K562 (cell line): ENCODE results near the gene RIOX2. TPM values are rescaled to one million over a fixed set of nuclear protein-coding genes. Genes with fewer than 3 reads are reported as not detected.

Experiments
- ARID1B ChIP-seq: fragments of 450-650 bp; IDR thresholded peaks from 2 replicates; pipeline ENCODE4 v1.6.1; 2016; ENCODE audit warnings: antibody characterized with exemption, mild to moderate bottlenecking, inconsistent platforms
- ATF7 ChIP-seq: fragments of 450-650 bp; IDR thresholded peaks from 2 replicates; pipeline ENCODE4 v1.7.1; 2014; ENCODE audit warnings: mild to moderate bottlenecking, moderate library complexity
- BRD9 ChIP-seq: fragments of 450-650 bp; IDR thresholded peaks from 2 replicates; pipeline ENCODE4 v1.6.1; 2018; ENCODE audit warnings: low read depth; ENCODE audit not compliant: partially characterized antibody
- CBFA2T2 ChIP-seq: fragments of 450-650 bp; conservative IDR thresholded peaks from 2 replicates; pipeline ENCODE4 v1.6.1; 2017; ENCODE audit warnings: mild to moderate bottlenecking
- CEBPG ChIP-seq, 3 experiments: fragments of 200-800 bp in 1 of 3; sonication (Bioruptor generic) in 1 of 3; sonication (generic) in 1 of 3; formaldehyde crosslinking in 1 of 3; IDR thresholded peaks in 2 of 3; conservative IDR thresholded peaks in 1 of 3; 2 replicates each; pipeline versions ENCODE4 v1.6.1 to v1.8.0; 2016 to 2022; ENCODE audit warnings: missing compliant biosample characterization in 2 of 3, missing genetic modification characterization in 2 of 3, mild to moderate bottlenecking in 1 of 3, missing genetic modification reagents in 1 of 3
- CXXC5 ChIP-seq: fragments of 250-450 bp; sonication (Bioruptor Pico); IDR thresholded peaks from 2 replicates; pipeline ENCODE4 v1.8.0; 2022; ENCODE audit warnings: inconsistent platforms, mild to moderate bottlenecking, moderate library complexity
- DIDO1 ChIP-seq: fragments of 450-650 bp; IDR thresholded peaks from 2 replicates; pipeline ENCODE4 v1.6.1; 2016; ENCODE audit warnings: low read depth, missing biosample characterization, missing genetic modification characterization
- EP300 ChIP-seq: IDR thresholded peaks from 2 replicates; pipeline ENCODE4 v1.6.1; 2012; ENCODE audit warnings: low read length, improper control_type of control experiment
- GATAD2A ChIP-seq: fragments of 450-650 bp; IDR thresholded peaks from 2 replicates; pipeline ENCODE4 v1.6.1; 2017
- HMGN3 ChIP-seq: IDR thresholded peaks from 2 replicates; pipeline ENCODE4 v1.6.1; 2011; ENCODE audit warnings: borderline replicate concordance, low read depth, mild to moderate bottlenecking, mixed read lengths, low read length; ENCODE audit not compliant: insufficient read length; ENCODE audit errors: extremely low read depth
- LEF1 ChIP-seq: fragments of 450-650 bp; IDR thresholded peaks from 2 replicates; pipeline ENCODE4 v1.6.1; 2016; ENCODE audit warnings: mild to moderate bottlenecking
- NFIC ChIP-seq: fragments of 450-650 bp; IDR thresholded peaks from 2 replicates; pipeline ENCODE4 v1.6.1; 2017; ENCODE audit warnings: mild to moderate bottlenecking, inconsistent platforms
- NFIX ChIP-seq: fragments of 250-450 bp; sonication (Bioruptor Pico); IDR thresholded peaks from 2 replicates; pipeline ENCODE4 v1.4.0; 2020; ENCODE audit warnings: low read depth, mild to moderate bottlenecking, moderate library complexity
- PCBP2 ChIP-seq: fragments of 200-400 bp; formaldehyde crosslinking; IDR thresholded peaks from 2 replicates; pipeline ENCODE4 v1.6.1; 2018; ENCODE audit warnings: low read length, low read depth, mild to moderate bottlenecking, moderate library complexity; ENCODE audit not compliant: poor library complexity, severe bottlenecking
- POU5F1 ChIP-seq: fragments of 150-350 bp; IDR thresholded peaks from 2 replicates; pipeline ENCODE4 v1.6.1; 2014; ENCODE audit warnings: borderline replicate concordance, low read length, low read depth, mild to moderate bottlenecking; ENCODE audit not compliant: partially characterized antibody
- PURB ChIP-seq: sonication (generic); formaldehyde crosslinking; IDR thresholded peaks from 2 replicates; pipeline ENCODE4 v1.9.0; 2021; ENCODE audit warnings: low read depth, mild to moderate bottlenecking, missing genetic modification reagents
- SMAD4 ChIP-seq: fragments of 250-450 bp; sonication (Bioruptor Pico); conservative IDR thresholded peaks from 2 replicates; pipeline ENCODE4 v1.8.0; 2021; ENCODE audit warnings: inconsistent platforms, mild to moderate bottlenecking, moderate library complexity
- TAL1 ChIP-seq: fragments of 450-650 bp; IDR thresholded peaks from 2 replicates; pipeline ENCODE4 v1.6.1; 2016; ENCODE audit warnings: mild to moderate bottlenecking
- TCF3 ChIP-seq: sonication (generic); formaldehyde crosslinking; IDR thresholded peaks from 2 replicates; pipeline ENCODE4 v1.4.0; 2020; ENCODE audit warnings: mild to moderate bottlenecking, missing genetic modification reagents
- TRIM24 ChIP-seq, 2 experiments: fragments of 450-650 bp; IDR thresholded peaks; 2 replicates each; pipeline ENCODE4 v1.6.1; 2016
- ZNF134 ChIP-seq: fragments of 250-450 bp; sonication (Bioruptor Pico); conservative IDR thresholded peaks from 2 replicates; pipeline ENCODE4 v1.4.0; 2020
- ZNF707 ChIP-seq: fragments of 250-450 bp; sonication (Bioruptor Pico); conservative IDR thresholded peaks from 2 replicates; pipeline ENCODE4 v1.8.0; 2022; ENCODE audit warnings: inconsistent platforms, mild to moderate bottlenecking, moderate library complexity
- ZNF79 ChIP-seq: fragments of 250-450 bp; sonication (Bioruptor Pico); IDR thresholded peaks from 2 replicates; pipeline ENCODE4 v1.4.0; 2020; ENCODE audit warnings: low read depth, mild to moderate bottlenecking, moderate library complexity
- polyA plus RNA-seq, 8 experiments: library from polyadenylated mRNA; depleted of rRNA in 4 of 8; stranded (reverse) in 5 of 8; unstranded in 3 of 8; fragments of >200 nt; fragmentation: Nextera tagmentation in 2 of 8; fragmentation: Illumina TruSeq in 1 of 8; extraction: Ambion mirVana in 2 of 8; extraction: Trizol in 1 of 8; gene quantifications; 2 replicates each; pipeline versions ENCODE4 v1.2.1 to v1.2.3, GENCODE V29; 2011 to 2014; ENCODE audit warnings: inconsistent platforms in 1 of 8, missing spikeins in 1 of 8
- total RNA-seq, 7 experiments: library from RNA; depleted of rRNA in 6 of 7; stranded (reverse); fragments of >200 nt in 6 of 7; fragmentation: Illumina TruSeq in 2 of 7; extraction: Trizol in 2 of 7; gene quantifications; 2 replicates each; pipeline versions ENCODE4 v1.2.1 to v1.2.3, GENCODE V29; 2011 to 2021; ENCODE audit warnings: low replicate concordance in 1 of 7
- TF ChIP-seq, protein P1 (sequence below): fragments of 250-450 bp; sonication (Bioruptor Pico); IDR thresholded peaks from 2 replicates; pipeline ENCODE4 v1.8.0; 2022; ENCODE audit warnings: inconsistent platforms, mild to moderate bottlenecking, moderate library complexity, borderline replicate concordance
- TF ChIP-seq, protein P2 (sequence below), 2 experiments: fragments of 450-650 bp; conservative IDR thresholded peaks; 2 replicates each; pipeline ENCODE4 v1.6.1; 2017; ENCODE audit warnings: mild to moderate bottlenecking in 2 of 2, moderate library complexity in 2 of 2
- TF ChIP-seq, protein P3 (sequence below): fragments of 250-450 bp; sonication (Bioruptor Pico); IDR thresholded peaks from 2 replicates; pipeline ENCODE4 v1.8.0; 2022; ENCODE audit warnings: moderate library complexity, mild to moderate bottlenecking, inconsistent platforms
- TF ChIP-seq, protein P4 (sequence below): fragments of 450-650 bp; IDR thresholded peaks from 2 replicates; pipeline ENCODE4 v1.6.1; 2016; ENCODE audit warnings: antibody characterized with exemption

The RIOX2 gene
- total and polyA plus RNA-seq, 9 of the 15 experiments (the other 6 are each of a cell fraction or from before 2014, with no cell fraction given), result 22.2 to 56.0 (median 32.6) TPM

DNA sequence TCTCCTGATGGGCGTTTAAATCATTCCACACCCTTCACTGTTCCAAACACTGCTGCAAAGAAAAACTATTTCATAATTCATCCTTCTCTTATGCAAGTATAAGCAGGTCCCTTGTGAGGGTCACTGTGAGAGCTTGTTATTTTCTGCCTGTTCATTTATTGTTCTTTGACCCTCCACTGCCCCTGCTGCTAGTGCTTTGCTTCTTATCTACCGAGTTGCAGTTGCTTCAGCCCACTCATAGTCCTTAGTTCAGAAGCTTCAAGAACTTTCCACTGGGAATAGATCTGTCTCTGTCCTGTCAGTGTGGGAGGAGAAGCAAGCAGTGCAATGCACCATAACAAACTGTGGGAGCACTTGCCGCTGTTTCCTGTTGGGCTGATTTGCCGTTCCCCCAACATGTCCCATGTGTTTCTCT is 39.8 kb downstream of the RIOX2 start (continued):
- no peak for TF ChIP-seq POU5F1
- TF ChIP-seq PURB (CRISPR knock-in tag), result no peak
- TF ChIP-seq, protein P1, sequence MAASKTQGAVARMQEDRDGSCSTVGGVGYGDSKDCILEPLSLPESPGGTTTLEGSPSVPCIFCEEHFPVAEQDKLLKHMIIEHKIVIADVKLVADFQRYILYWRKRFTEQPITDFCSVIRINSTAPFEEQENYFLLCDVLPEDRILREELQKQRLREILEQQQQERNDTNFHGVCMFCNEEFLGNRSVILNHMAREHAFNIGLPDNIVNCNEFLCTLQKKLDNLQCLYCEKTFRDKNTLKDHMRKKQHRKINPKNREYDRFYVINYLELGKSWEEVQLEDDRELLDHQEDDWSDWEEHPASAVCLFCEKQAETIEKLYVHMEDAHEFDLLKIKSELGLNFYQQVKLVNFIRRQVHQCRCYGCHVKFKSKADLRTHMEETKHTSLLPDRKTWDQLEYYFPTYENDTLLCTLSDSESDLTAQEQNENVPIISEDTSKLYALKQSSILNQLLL, result no peak
- peak; percentile 20; the same call in 1 of the 2 replicates for TF ChIP-seq NFIC
- TF ChIP-seq, protein P2, sequence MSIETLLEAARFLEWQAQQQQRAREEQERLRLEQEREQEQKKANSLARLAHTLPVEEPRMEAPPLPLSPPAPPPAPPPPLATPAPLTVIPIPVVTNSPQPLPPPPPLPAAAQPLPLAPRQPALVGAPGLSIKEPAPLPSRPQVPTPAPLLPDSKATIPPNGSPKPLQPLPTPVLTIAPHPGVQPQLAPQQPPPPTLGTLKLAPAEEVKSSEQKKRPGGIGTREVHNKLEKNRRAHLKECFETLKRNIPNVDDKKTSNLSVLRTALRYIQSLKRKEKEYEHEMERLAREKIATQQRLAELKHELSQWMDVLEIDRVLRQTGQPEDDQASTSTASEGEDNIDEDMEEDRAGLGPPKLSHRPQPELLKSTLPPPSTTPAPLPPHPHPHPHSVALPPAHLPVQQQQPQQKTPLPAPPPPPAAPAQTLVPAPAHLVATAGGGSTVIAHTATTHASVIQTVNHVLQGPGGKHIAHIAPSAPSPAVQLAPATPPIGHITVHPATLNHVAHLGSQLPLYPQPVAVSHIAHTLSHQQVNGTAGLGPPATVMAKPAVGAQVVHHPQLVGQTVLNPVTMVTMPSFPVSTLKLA (conservative IDR thresholded peaks at IDR 0.05), result peak in 1 of 2 experiments; percentile 43; a peak in 2 of 4 replicates
- TF ChIP-seq, protein P3, sequence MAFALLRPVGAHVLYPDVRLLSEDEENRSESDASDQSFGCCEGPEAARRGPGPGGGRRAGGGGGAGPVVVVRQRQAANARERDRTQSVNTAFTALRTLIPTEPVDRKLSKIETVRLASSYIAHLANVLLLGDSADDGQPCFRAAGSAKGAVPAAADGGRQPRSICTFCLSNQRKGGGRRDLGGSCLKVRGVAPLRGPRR, result no peak
- no peak for TF ChIP-seq CXXC5
- TF ChIP-seq ZNF79 (CRISPR knock-in tag), result no peak
- TF ChIP-seq TRIM24 (IDR thresholded peaks at IDR 0.05), result peak; percentile 26 to 52; a peak in 1 of 4 replicates
- TF ChIP-seq ZNF707 (CRISPR knock-in tag), result no peak
- TF ChIP-seq ARID1B, result peak; percentile 82
- no peak for TF ChIP-seq NFIX (CRISPR knock-in tag)
- no peak for TF ChIP-seq PCBP2
- peak; percentile 64; the same call in 1 of the 2 replicates for TF ChIP-seq EP300
- TF ChIP-seq LEF1, result peak; percentile 51; the same call in 1 of the 2 replicates
- TF ChIP-seq GATAD2A, result no peak
- no peak for TF ChIP-seq HMGN3
- TF ChIP-seq, protein P4, sequence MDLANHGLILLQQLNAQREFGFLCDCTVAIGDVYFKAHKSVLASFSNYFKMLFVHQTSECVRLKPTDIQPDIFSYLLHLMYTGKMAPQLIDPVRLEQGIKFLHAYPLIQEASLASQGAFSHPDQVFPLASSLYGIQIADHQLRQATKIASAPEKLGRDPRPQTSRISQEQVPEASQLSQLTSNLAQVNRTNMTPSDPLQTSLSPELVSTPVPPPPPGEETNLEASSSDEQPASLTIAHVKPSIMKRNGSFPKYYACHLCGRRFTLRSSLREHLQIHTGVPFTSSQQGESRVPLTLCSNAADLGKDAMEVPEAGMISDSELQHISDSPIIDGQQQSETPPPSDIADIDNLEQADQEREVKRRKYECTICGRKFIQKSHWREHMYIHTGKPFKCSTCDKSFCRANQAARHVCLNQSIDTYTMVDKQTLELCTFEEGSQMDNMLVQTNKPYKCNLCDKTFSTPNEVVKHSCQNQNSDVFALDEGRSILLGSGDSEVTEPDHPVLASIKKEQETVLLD, result no peak
- no peak for TF ChIP-seq CEBPG (CRISPR knock-in tag; IDR thresholded peaks at IDR 0.05)
- TF ChIP-seq CEBPG (tag; conservative IDR thresholded peaks at IDR 0.05 in 1 of 2, IDR thresholded peaks at IDR 0.05 in 1 of 2), result peak in 1 of 2 experiments; percentile 31; a peak in 1 of 4 replicates
- peak; percentile 77 for TF ChIP-seq TCF3 (CRISPR knock-in tag)
- no peak for TF ChIP-seq ZNF134 (CRISPR knock-in tag)
- peak; percentile 63; the same call in 1 of the 2 replicates for TF ChIP-seq TAL1
- TF ChIP-seq BRD9, result no peak
- TF ChIP-seq CBFA2T2, result peak; percentile 68
- no peak for TF ChIP-seq ATF7
- no peak for TF ChIP-seq DIDO1 (tag)
- TF ChIP-seq SMAD4 (CRISPR knock-in tag), result no peak
